Adrenal gland (tissue), 5 donors: ENCODE results near the gene PRR3.

ENCODE experiments used
- POLR2A ChIP-seq, 2 donors: fragments of 450-650 bp; IDR thresholded peaks; one replicate each; pipeline ENCODE4 v1.6.1; 2017; ENCODE audit warnings: antibody characterized with exemption in 2 of 2, mild to moderate bottlenecking in 2 of 2, moderate library complexity in 1 of 2
- TF ChIP-seq, protein P1 (sequence below), 6 experiments: fragments of 450-650 bp in 4 of 6; fragments of 200-600 bp in 2 of 6; sonication (generic) in 1 of 6; IDR thresholded peaks; 1 replicate in 5 of 6; 2 replicates in 1 of 6; pipeline versions ENCODE4 v1.5.1 to v1.8.0; 2016 to 2021; ENCODE audit warnings: antibody characterized with exemption in 6 of 6, mild to moderate bottlenecking in 2 of 6, moderate library complexity in 1 of 6
- donor health status: DM: no; HTN: no; CAD: no.

DNA sequence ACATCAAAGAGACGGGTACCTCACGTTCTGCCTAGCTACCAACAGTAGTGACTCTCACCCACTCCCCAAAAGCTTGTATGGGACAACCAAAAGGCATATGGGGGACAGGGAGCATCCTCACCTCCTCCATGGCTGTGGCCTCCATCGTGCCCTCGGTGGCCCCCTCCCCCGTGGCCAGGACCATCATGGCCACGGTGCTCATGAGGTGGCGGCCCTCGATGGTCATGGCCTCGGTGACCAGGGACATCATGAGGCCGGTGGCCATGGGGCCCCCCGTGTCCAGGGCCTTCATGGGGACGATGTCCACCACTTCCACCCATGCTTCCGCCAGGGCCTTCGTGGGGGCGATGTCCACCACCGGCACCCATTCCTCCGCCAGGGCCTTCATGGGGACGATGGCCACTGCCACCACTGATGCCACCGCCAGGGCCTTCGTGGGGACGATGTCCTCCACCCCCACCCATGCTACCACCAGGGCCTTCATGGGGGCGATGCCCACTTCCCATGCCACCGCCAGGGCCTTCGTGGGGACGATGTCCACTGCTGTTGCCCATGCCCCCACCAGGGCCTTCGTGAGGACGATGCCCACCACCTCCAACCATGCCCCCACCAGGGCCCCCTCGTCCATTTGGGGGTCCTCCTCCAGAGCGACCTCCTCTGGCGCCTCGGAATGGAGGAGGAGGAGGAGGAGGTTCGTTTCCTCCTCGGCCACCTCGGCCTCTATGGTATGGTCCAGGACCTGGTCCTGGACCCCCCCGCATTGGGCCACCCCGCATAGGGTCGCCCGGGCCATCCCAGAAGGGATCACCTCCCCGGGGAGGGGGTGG lies 44.9 kb downstream of the PRR3 start:
- TF ChIP-seq POLR2A (IDR thresholded peaks at IDR 0.05), result no peak
- TF ChIP-seq, protein P1, sequence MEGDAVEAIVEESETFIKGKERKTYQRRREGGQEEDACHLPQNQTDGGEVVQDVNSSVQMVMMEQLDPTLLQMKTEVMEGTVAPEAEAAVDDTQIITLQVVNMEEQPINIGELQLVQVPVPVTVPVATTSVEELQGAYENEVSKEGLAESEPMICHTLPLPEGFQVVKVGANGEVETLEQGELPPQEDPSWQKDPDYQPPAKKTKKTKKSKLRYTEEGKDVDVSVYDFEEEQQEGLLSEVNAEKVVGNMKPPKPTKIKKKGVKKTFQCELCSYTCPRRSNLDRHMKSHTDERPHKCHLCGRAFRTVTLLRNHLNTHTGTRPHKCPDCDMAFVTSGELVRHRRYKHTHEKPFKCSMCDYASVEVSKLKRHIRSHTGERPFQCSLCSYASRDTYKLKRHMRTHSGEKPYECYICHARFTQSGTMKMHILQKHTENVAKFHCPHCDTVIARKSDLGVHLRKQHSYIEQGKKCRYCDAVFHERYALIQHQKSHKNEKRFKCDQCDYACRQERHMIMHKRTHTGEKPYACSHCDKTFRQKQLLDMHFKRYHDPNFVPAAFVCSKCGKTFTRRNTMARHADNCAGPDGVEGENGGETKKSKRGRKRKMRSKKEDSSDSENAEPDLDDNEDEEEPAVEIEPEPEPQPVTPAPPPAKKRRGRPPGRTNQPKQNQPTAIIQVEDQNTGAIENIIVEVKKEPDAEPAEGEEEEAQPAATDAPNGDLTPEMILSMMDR (IDR thresholded peaks at IDR 0.05), result no peak
